HG03442 (cell line): ENCODE results near the gene METTL6.
"Not testable (repeated sequence)": the region's sequence is repeated elsewhere in the genome, so short reads cannot be mapped to it uniquely, and the experiment has no call there.

Experiments
- ATAC-seq: cut with Tn5 transposase; IDR thresholded peaks from one replicate; pipeline ENCODE4 v1.9.1; 2021; ENCODE audit warnings: mild to moderate bottlenecking, moderate library complexity; ENCODE audit not compliant: unreplicated experiment

The METTL6 gene

GRCh38 chr3:15427182-15427880 is at the start of gene METTL6, which contains the start of gene EAF1:
METTL6 (minus strand) TSS chr3:15427544; CDS start chr3:15426511, 1,033 bp downstream.
EAF1 (plus strand) TSS chr3:15427598; CDS start chr3:15427780, 182 bp downstream.
- peak; percentile 87 for ATAC-seq

- no peak for ATAC-seq
Observed at GRCh38 chr3:15476378-15476777, 49.0 kb upstream of the METTL6 start.

GRCh38 chr3:15475161-15475560 is 47.8 kb upstream of the METTL6 start:
- no peak for ATAC-seq

GRCh38 chr3:15471861-15472260 is 44.5 kb upstream of the METTL6 start:
- ATAC-seq = no peak

- ATAC-seq = no peak
Observed at GRCh38 chr3:15470849-15471248, 43.5 kb upstream of the METTL6 start.

GRCh38 chr3:15470261-15470660 is 42.9 kb upstream of the METTL6 start:
- no peak for ATAC-seq

- peak; percentile 47 for ATAC-seq
Observed at GRCh38 chr3:15467227-15468181, 40.2 kb upstream of the METTL6 start.

GRCh38 chr3:15465876-15466585 is 38.7 kb upstream of the METTL6 start:
- no peak for ATAC-seq

GRCh38 chr3:15462451-15462850 is 35.1 kb upstream of the METTL6 start:
- no peak for ATAC-seq

GRCh38 chr3:15460891-15461531 is 33.7 kb upstream of the METTL6 start:
- no peak for ATAC-seq

- no peak for ATAC-seq
Observed at GRCh38 chr3:15458212-15458780, 31.0 kb upstream of the METTL6 start.

GRCh38 chr3:15456915-15457314 is 29.6 kb upstream of the METTL6 start:
- ATAC-seq = not testable (repeated sequence)

GRCh38 chr3:15456321-15456720 is 29.0 kb upstream of the METTL6 start:
- no peak for ATAC-seq

GRCh38 chr3:15455756-15456155 is 28.4 kb upstream of the METTL6 start:
- ATAC-seq = no peak

GRCh38 chr3:15454965-15455364 is 27.6 kb upstream of the METTL6 start:
- ATAC-seq = no peak

GRCh38 chr3:15453991-15454625 is 26.8 kb upstream of the METTL6 start:
- ATAC-seq = no peak

GRCh38 chr3:15453501-15453900 is 26.2 kb upstream of the METTL6 start:
- no peak for ATAC-seq

GRCh38 chr3:15452961-15453360 is 25.6 kb upstream of the METTL6 start:
- no peak for ATAC-seq

- no peak for ATAC-seq
Observed at GRCh38 chr3:15452156-15452555, 24.8 kb upstream of the METTL6 start.
